GM19023 (cell line): ENCODE results near the gene FYN.
"Not testable (repeated sequence)": the region's sequence is repeated elsewhere in the genome, so short reads cannot be mapped to it uniquely, and the experiment has no call there.

Experiments
- ATAC-seq: cut with Tn5 transposase; IDR thresholded peaks from one replicate; pipeline ENCODE4 v1.9.1; 2021; ENCODE audit warnings: mild to moderate bottlenecking, moderate library complexity; ENCODE audit not compliant: unreplicated experiment

The FYN gene

GRCh38 chr6:111646942-111647341 is 226.3 kb downstream of the FYN start:
- no peak for ATAC-seq

GRCh38 chr6:111646034-111646433 is 227.2 kb downstream of the FYN start:
- no peak for ATAC-seq

DNA sequence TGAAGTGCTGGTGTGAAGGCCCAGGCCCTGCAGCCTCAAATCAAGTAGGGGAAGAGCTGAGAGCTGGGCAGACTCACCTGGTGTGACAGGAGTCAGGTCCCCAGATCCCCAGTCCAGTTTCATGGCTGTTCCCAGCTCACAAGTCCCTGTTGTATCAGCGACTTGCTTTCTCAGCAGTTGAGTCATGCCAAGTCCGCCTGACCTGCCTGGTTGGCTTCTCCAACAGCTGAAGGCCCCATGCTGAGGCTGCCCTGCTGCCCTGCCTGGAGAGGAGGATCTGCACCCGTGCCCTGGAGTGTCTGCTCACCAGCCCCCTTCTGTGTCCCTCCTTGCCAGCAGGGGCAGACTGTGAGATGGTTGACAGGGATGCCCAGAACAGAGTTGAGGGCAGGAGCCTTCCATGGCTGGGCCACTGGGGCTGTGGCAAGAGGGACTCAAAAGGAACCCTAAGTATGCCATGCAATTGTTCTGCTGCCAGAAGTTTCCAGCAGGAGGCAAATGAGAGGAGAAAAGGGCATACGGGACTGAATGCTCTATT is 228.3 kb downstream of the FYN start:
- no peak for ATAC-seq

GRCh38 chr6:111642463-111643158 is 230.6 kb downstream of the FYN start:
- ATAC-seq: peak; percentile 54

- no peak for ATAC-seq
These were observed 234.0 kb downstream of the FYN start for GRCh38 chr6:111639266-111639665.

DNA sequence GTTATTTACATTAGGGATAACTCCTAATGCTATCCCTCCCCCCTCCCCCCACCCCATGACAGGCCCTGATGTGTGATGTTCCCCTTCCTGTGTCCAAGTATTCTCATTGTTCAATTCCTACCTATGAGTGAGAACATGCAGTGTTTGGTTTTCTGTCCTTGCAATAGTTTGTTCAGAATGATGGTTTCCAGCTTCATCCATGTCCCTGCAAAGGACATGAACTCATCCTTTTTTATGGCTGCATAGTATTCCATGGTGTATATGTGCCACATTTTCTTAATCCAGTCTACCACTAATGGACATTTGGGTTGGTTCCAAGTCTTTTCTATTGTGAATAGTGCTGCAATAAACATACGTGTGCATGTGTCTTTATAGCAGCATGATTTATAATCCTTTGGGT is 238.3 kb downstream of the FYN start:
- not testable (repeated sequence) for ATAC-seq

DNA sequence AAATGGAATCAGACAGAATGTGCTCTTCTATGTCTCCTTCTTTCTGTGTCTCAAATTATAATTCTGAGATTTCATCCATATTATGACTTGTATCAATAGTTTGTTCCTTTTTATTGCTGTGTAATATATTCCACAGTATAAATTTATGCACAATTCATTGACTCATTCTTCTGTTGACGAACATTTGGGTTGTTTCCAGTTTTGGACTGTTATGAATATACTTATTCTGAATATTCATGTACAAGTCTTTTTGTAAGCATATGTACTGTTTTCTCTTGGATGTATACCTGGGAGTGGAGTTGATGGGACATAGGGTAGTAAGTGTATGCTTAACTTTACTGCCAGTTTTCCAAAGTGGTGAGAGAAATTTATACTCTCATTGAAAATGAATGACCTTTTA is 239.4 kb downstream of the FYN start:
- no peak for ATAC-seq

- no peak for ATAC-seq
These were observed 240.6 kb downstream of the FYN start for GRCh38 chr6:111632468-111633247.

DNA sequence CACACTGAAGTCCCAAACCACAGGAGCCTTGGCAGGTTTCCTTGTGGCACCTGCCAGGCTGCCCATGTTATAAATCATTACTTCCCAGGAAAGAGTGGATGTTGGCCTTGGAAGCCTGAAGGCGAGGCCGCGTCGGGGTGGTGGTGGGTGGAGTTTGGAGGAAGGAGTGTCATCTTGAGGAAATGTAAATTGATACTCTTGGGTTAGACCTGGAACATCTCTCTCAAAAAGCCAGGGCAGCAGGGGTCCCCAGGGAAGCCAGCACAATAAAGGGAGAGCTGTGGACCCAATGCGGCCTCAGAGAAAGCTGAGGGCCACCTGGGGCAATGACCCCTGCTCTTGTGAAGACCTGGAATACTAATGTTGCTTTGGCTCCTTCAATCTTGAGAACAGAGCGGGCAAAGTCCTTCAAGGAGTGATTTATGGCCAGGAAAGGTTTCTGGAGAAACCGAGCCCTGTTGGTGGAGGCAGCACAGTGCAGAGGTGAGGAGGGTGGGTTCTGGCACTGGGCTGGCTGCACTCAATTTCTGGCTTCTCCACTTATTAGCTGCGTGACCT is 241.3 kb downstream of the FYN start:
- ATAC-seq: no peak

GRCh38 chr6:111631018-111631417 is 242.2 kb downstream of the FYN start:
- no peak for ATAC-seq

- no peak for ATAC-seq
These were observed 245.0 kb downstream of the FYN start for GRCh38 chr6:111628142-111628850.

GRCh38 chr6:111626441-111626840 is 246.8 kb downstream of the FYN start:
- no peak for ATAC-seq

- no peak for ATAC-seq
These were observed 247.5 kb downstream of the FYN start for GRCh38 chr6:111625461-111626391.

GRCh38 chr6:111625099-111625416 is 248.2 kb downstream of the FYN start:
- no peak for ATAC-seq

DNA sequence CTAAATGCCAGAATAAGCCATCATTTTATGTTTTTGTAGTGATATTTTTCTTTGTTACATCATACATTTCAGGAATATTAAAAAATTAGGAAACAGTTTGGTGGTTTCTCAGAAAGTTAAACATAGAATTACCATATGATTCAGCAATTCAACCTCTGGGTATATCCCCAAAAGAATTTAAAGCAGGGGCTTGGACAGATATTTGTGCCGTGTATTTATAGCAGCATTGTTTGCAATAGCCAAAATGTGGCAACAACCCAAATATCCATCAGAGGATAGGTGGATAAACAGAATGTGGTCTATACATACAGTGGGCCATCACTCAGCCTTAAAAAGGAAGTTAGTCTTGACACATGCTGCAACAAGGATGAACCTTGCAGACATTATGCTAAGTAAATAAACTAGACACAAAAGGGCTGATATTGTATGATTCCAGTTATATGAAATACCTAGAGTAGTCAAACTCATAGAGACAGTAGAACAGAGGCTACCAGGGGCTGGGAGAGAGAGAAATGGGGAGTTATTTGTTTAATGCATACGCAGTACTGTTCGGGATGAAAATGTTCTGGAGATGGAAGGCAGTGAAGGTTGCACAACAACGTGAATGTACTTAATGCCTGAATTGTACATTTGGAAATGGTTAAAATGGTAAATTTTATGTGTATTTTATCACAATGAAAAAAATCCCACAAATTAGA is 248.7 kb downstream of the FYN start:
- no peak for ATAC-seq

DNA sequence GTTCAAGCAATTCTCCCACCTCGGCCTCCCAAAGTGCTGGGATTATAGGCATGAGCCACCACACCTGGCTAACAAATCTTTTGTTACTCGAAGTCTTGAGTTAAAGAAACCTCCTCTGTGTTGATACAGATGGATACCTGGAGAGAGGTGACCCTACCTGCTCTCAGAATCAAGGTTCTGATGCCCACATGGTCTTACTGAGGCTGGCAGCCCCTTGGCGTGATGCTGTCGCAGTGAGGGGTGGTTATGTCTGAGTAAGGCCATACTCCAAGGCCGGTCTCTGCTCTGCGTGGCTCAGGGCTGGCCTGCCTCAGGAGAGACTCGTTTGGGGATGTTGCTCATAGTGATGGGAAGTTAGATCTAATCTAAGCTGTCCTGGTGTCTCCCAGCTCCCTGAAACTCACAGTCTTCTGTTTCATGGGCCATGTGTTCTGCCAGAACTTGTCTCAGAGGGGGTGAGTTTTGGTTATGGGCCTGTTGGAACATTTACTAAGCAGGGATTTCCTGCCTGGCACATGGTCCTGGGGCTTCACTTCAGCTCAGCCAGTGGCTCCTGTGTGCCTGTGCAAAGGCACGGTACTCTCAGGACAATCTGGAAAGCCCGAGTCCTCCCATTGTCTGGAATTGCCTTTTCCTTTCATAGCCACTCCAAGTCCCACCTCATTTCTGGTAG is 250.1 kb downstream of the FYN start:
- ATAC-seq: no peak

GRCh38 chr6:111620169-111620568 is 253.1 kb downstream of the FYN start:
- no peak for ATAC-seq

DNA sequence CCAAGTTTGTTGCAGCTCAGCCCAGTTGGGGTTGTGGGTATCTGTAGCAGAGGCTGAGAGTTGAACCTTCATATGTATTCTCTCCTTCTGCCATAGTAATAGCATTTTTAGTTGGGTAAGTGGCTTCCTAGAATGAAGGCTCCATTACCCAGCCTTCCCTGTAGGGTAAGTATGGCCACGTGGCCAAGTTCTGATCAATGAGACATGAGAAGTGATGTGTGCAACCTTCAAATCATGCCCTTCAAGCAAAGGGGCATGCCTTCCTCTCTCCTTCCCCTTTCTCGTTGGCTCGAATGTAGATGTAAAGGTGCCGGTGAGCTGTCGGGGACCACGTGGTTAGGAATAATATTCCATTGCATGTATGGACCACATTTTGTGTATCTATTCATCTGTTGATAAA is 254.8 kb downstream of the FYN start:
- ATAC-seq: no peak

- ATAC-seq: no peak
These were observed 256.1 kb downstream of the FYN start for GRCh38 chr6:111617149-111617548.
